MCF 10A (cell line): Measurements from ENCODE around the gene TASOR. TPM values are rescaled to one million over a fixed set of nuclear protein-coding genes. Genes with fewer than 3 reads are reported as not detected.

ENCODE experiments used
- Bru-seq: library from RNA; stranded (reverse); fragments of 400-500 nt; gene quantifications from one replicate; lab custom pipeline; 2021; lab: Mats Ljungman, UMichigan
- BruChase-seq, 2 experiments: library from RNA; stranded (reverse); fragments of 400-500 nt; gene quantifications; one replicate each; lab custom pipeline; 2021; lab: Mats Ljungman, UMichigan
- BruUV-seq: library from RNA; stranded (reverse); fragments of 400-500 nt; replicated peaks from 2 replicates; lab custom pipeline; 2021; lab: Mats Ljungman, UMichigan
- CTCF ChIA-PET: fragments of 300-600 bp; sonication (Branson Sonifier 250); formaldehyde crosslinking; extraction: SDS; loops from one replicate; lab custom pipeline; 2021; ENCODE audit warnings: antibody characterized with exemption, inconsistent platforms; lab: Yijun Ruan, JAX
- POLR2A ChIA-PET: fragments of 300-600, 350-650 bp; sonication (Branson Sonifier 250); formaldehyde crosslinking; extraction: SDS; loops from one replicate; lab custom pipeline; 2020; ENCODE audit warnings: antibody characterized with exemption, inconsistent platforms; lab: Yijun Ruan, JAX
- DNase-seq: peaks from one replicate; pipeline ENCODE4 v3.0.0-alpha.2; 2018; ENCODE audit not compliant: unreplicated experiment
- H3K27ac Mint-ChIP-seq: one replicate; pipeline ENCODE4 v1.8.0; 2022; ENCODE audit warnings: mild to moderate bottlenecking, low read depth, mixed read lengths; ENCODE audit not compliant: unreplicated experiment
- H3K27me3 Mint-ChIP-seq: one replicate; pipeline ENCODE4 v1.8.0; 2022; ENCODE audit warnings: mixed read lengths; ENCODE audit not compliant: insufficient read depth, unreplicated experiment
- H3K36me3 Mint-ChIP-seq: one replicate; pipeline ENCODE4 v1.8.0; 2022; ENCODE audit warnings: mild to moderate bottlenecking, moderate library complexity, mixed read lengths; ENCODE audit not compliant: insufficient read depth, unreplicated experiment
- H3K4me1 Mint-ChIP-seq: one replicate; pipeline ENCODE4 v1.8.0; 2022; ENCODE audit warnings: mixed read lengths; ENCODE audit not compliant: insufficient read depth, unreplicated experiment
- H3K4me3 Mint-ChIP-seq: one replicate; pipeline ENCODE4 v1.8.0; 2022; ENCODE audit warnings: mild to moderate bottlenecking, moderate library complexity, mixed read lengths; ENCODE audit not compliant: unreplicated experiment
- H3K9me3 Mint-ChIP-seq: one replicate; pipeline ENCODE4 v1.8.0; 2022; ENCODE audit warnings: mixed read lengths; ENCODE audit not compliant: unreplicated experiment
- CTCF ChIP-seq: fragments of 200-600 bp; IDR thresholded peaks from one replicate; pipeline ENCODE4 v1.8.0; 2022; ENCODE audit warnings: antibody characterized with exemption, mild to moderate bottlenecking; ENCODE audit not compliant: unreplicated experiment
- intact Hi-C: fragments of 100-400 bp; cut with micrococcal nuclease; formaldehyde crosslinking; loops from 2 replicates; pipeline ENCODE4 v1.14.1; 2022
- long read RNA-seq: library from polyadenylated mRNA; stranded (forward); transcript quantifications from one replicate; pipeline ENCODE4 v2.0.0, GENCODE V29; 2022
- total RNA-seq: library from RNA; stranded (reverse); gene quantifications from 2 replicates; pipeline ENCODE4 v1.2.3, GENCODE V29; 2022

TASOR gene
- total RNA-seq, result 77.3 and 77.7 TPM in 2 replicates
- percentile 93 among the genes with signal in this experiment for Bru-seq, nascent RNA
- percentile 97 among the genes with signal in this experiment for BruChase-seq, experiment 1, labeled RNA remaining after a 6-hour chase
- BruChase-seq, experiment 2, labeled RNA remaining after a 2-hour chase, result percentile 96 among the genes with signal in this experiment
- long read RNA-seq, full-length matches to known transcripts, result 4 of 47 reads
- long read RNA-seq, partial matches to known transcripts, result 21 of 47 reads
- long read RNA-seq, other reads (novel, unspliced or antisense), result 22 of 47 reads

GRCh38 chr3:56683122-56683817 is at the start of gene TASOR:
Gene TASOR (minus strand): TSS chr3:56683265. CDS start chr3:56683006, 259 bp downstream.
- Mint-ChIP-seq H3K27me3 (no peaks in the 10 kb centered on the region), H3K4me3 (peak within 1 kb of the TSS; percentile 87), H3K9me3 (no peaks in the 10 kb centered on the region), H3K27ac (peak within 1 kb of the TSS; percentile 98), H3K36me3 (peaks cover 24% of the 10 kb centered on the region), H3K4me1 (peaks cover 7% of the 10 kb centered on the region)
- no TSS peak for BruUV-seq
- intact Hi-C loops, result no loop called here
- POLR2A ChIA-PET, result interaction anchor here (0.6 to 2.0 kb wide), 10 partner anchors 8 to 545 kb away, joined by 3 to 13 read pairs (median 4); partner anchors contain the start of genes APPL1 and CCDC66
- TF ChIP-seq CTCF, result no peak
- peak; percentile 81 for DNase-seq
- CTCF ChIA-PET, result interaction anchor here (1.2 kb wide), 1 partner anchor 116 kb away, joined by 5 read pairs; no protein-coding TSS in a partner anchor

- BruUV-seq, result no TSS peak
- no peaks in the 10 kb centered on the region for H3K27me3 Mint-ChIP-seq
- CTCF ChIA-PET, result interaction anchor here (1.5 kb wide), 1 partner anchor 67 kb away, joined by 5 read pairs; no protein-coding TSS in a partner anchor
- POLR2A ChIA-PET, result no interaction called here
- intact Hi-C loops, result no loop called here
- peaks cover 7% of the 10 kb centered on the region for H3K36me3 Mint-ChIP-seq
- no peaks in the 10 kb centered on the region for H3K9me3 Mint-ChIP-seq
- DNase-seq, result no peak
- no peak overlapping the region for H3K4me3 Mint-ChIP-seq
- no peak for TF ChIP-seq CTCF
- H3K27ac Mint-ChIP-seq, result no peak overlapping the region
- H3K4me1 Mint-ChIP-seq, result no peaks in the 10 kb centered on the region
Measured at GRCh38 chr3:56732109-56732508, 49.0 kb upstream of the TASOR start.

- no peaks in the 10 kb centered on the region for H3K27me3 Mint-ChIP-seq
- TF ChIP-seq CTCF, result no peak
- BruUV-seq, result no TSS peak
- ChIA-PET CTCF (interaction anchor here (0.6 to 1.5 kb wide), 6 partner anchors 12 to 496 kb away, joined by 3 to 9 read pairs (median 3); partner anchors contain the start of gene ARHGEF3), POLR2A (no interaction called here)
- peaks cover 19% of the 10 kb centered on the region for H3K36me3 Mint-ChIP-seq
- no peaks in the 10 kb centered on the region for H3K4me1 Mint-ChIP-seq
- DNase-seq, result no peak
- intact Hi-C loops, result no loop called here
- H3K27ac Mint-ChIP-seq, result no peak overlapping the region
- H3K9me3 Mint-ChIP-seq, result no peaks in the 10 kb centered on the region
- no peak overlapping the region for H3K4me3 Mint-ChIP-seq
Measured at GRCh38 chr3:56725175-56725574, 42.1 kb upstream of the TASOR start.

GRCh38 chr3:56724676-56725075 is 41.6 kb upstream of the TASOR start:
- no peaks in the 10 kb centered on the region for H3K9me3 Mint-ChIP-seq
- intact Hi-C loops, result no loop called here
- no peak for DNase-seq
- no TSS peak for BruUV-seq
- no peak overlapping the region for H3K4me3 Mint-ChIP-seq
- peaks cover 19% of the 10 kb centered on the region for H3K36me3 Mint-ChIP-seq
- TF ChIP-seq CTCF, result no peak
- H3K4me1 Mint-ChIP-seq, result no peaks in the 10 kb centered on the region
- ChIA-PET CTCF (interaction anchor here (0.6 to 1.5 kb wide), 6 partner anchors 12 to 497 kb away, joined by 3 to 9 read pairs (median 3); partner anchors contain the start of gene ARHGEF3), POLR2A (no interaction called here)
- no peaks in the 10 kb centered on the region for H3K27me3 Mint-ChIP-seq
- no peak overlapping the region for H3K27ac Mint-ChIP-seq
